A204.1 (cell line): ENCODE measurements around the gene CACNA1C.

ENCODE experiments used
- FAIRE-seq: peaks from 2 replicates; lab custom pipeline; 2012; peaks lifted over from hg19 to GRCh38; lab: Jason Lieb, UNC

Gene CACNA1C

GRCh38 chr12:2172491-2173214 is 119.9 kb downstream of the CACNA1C start:
- FAIRE-seq = no peak

- no peak for FAIRE-seq
Measured at GRCh38 chr12:2173971-2174370, 121.2 kb downstream of the CACNA1C start.

GRCh38 chr12:2177003-2177402 is 124.2 kb downstream of the CACNA1C start:
- no peak for FAIRE-seq

DNA sequence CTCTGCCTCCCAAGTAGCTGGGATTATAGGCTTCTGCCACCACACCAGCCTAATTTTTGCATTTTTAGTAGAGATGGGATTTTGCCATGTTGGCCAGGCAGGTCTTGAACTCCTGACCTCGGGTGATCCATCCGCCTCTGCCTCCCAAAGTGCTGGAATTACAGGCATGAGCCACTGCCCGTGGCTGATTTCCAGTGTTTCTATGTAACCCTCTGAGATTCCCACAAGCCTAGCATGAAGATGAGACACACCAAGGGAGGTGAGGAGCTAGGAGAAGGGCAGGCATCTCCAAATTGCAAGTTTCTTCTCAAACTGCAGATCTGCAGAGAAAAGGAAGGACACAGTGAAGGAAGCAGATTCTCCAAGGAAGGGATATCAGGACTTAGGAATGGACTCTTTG is 125.0 kb downstream of the CACNA1C start:
- FAIRE-seq = no peak

GRCh38 chr12:2179058-2179457 is 126.3 kb downstream of the CACNA1C start:
- no peak for FAIRE-seq

DNA sequence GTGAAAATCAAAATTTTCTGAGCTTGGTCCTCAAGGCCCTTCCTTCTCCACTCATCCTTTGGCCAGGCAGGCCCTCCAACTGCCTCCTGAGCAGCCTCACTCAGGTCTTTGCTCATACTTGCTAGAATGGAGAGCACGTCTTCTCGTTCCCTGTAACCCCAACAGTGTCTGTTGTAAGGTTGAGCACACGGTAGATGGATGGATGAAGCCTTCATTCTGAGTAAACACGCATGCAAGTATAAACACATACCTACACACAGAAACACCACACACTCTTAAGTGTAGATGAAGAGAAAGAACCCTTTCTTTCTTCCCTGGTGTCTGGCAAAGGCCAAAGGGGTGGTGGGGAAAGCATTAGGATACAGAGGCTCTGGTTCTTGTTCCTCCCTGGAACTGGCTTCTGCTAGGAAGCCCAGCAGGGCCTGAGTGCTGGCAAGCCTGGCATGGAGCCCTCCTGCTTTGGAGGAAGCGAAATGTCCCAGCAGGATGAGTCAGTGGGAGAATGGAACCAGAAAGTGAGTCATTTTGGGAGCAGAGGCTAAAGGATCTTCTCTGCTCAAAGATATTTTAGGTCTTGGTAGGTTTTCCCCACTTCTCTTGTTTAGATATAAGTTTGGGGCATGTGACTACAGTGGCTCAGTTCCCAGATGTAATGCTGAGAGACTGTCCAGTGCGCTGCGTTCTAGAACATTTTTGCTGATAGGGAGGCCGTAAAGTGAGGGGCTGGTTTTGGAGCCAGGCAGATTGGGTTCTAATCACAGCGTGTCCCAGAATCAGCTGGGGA is 127.4 kb downstream of the CACNA1C start:
- no peak for FAIRE-seq

DNA sequence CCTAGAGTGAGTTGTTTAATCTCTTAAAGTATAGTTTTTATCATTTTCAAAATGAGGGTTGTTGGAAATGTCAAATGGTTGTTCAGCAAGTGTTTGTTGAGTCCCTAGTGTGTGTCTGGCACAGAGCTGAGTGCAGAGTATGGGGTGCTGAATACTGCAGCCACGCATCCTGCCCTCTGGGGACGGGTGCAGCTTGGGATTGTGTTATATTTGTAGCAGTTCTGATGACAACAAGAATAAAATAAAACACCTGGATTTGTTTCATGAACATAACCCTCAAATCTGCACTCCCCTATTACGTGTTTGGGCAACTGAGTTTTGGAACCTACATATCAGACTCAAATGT is 127.9 kb downstream of the CACNA1C start:
- no peak for FAIRE-seq

DNA sequence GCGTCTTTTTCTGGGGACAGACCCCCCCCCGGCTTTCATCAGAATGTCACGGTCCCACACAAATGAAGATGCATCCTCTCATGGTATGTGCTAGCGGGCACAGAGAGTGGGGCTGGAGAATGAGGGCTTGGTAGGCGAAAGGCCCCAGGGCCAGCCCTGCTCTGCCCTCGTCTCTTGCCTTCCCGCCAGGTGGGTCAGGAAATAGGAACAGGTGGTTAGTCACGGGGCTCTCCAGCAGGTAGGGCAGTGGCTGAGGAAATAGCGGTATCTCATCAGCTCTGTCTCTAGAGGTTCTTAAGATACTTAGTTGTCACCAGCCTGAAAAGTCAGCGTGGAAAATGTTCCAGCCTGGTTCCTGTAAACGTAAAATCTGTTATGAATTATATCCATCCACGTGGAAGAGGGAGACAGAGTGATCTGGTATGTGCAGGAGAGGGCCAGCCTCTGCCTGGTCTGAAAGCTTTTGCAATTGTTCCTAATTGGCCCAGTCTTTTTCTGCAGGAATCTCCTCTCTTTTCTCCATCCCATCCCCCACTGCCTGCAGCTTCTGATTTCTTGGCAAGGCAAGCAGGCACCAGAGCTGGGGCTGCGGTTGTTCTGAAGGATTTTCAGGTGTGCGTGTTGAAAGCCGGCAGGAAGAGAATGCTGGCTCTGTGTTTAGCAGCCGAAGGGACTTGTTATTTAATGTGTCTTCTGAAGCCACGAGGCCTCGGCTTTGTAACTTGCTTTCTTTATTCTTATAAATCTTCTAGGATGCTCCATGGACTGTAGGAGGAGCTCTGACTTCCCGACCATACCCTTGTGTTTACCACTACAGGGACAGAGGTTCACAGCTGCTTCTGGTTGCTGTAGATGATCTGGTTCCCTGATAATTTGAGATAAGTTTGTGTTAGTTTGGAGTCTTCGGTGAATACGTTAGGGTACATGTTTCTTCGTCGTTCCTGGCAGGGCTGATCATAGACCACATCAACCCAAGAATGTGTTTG is 131.1 kb downstream of the CACNA1C start:
- FAIRE-seq = no peak

GRCh38 chr12:2185751-2186341 is 133.1 kb downstream of the CACNA1C start:
- no peak for FAIRE-seq

- no peak for FAIRE-seq
Measured at GRCh38 chr12:2187195-2187945, 134.6 kb downstream of the CACNA1C start.

GRCh38 chr12:2190085-2190484 is 137.3 kb downstream of the CACNA1C start:
- no peak for FAIRE-seq

DNA sequence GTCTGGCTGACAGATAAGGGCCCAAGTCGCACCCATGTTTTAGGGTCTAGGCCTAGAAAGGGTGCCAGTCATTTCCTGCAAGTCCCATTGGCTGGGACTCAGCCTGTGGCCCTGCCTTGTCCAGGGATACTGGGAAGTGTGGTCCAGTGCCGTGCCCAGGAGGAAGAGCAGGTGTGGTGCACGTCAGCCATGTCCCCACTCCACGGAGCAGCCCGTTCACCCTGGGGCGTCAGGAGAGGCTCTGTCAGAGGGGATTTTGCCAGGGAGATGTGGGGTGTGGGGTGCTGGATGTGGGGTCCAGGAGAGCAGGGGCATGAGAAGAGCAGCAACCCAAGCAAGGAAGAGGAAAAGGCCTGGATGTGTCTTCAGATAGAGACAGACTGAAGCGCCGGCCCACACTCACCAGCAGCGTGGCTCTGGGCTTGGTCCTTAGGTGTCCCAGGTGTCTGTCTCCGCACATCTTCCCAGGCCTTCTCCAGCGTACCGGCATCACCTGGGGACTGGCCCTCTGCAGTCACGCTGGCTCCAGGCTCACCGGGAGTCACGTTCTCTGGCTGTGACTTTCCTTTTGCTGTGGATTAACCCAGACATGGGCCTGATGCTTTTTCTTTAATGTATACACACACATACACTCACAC is 138.2 kb downstream of the CACNA1C start:
- FAIRE-seq = no peak

- FAIRE-seq = no peak
Measured at GRCh38 chr12:2191534-2192153, 138.9 kb downstream of the CACNA1C start.

GRCh38 chr12:2192231-2192630 is 139.4 kb downstream of the CACNA1C start:
- FAIRE-seq = no peak

DNA sequence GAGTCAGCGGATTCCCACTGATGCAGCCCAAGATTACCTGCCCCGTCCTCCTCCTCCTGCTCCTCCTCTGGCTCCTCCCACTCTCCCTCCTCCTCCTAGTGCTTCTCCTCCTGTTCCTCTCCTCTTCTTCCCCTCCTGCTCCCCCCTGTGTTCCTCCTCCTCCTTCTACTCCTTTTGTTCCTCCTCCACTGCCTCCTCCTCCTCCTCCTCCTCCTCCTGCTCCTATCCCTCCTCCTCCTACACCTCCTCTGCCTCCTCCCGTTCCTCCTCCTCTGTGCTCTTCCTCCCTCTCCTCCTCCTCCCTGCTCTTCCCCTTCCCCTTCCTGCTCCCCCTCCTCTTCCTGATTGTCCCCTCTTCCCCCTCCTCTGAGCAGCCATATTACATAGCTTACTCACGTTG is 141.3 kb downstream of the CACNA1C start:
- FAIRE-seq = no peak

DNA sequence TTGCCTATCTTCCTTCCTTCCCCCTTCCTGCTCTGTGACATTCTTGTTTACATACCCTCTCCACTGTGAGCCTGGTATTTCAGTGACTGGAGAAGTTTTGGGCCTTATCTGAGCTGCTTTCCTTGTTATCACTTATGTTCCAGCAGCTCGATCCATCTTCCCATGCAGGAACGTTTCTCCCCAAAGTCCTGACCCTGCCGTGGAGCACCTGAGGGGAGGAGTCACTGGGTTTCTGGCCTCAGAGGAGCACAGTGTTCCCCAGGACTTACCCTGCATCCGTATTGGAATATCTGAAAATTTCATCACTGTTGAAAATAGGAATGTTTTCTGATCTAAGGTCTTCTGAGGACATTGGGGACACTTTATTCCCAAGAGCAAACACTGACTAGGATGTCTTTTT is 141.8 kb downstream of the CACNA1C start:
- no peak for FAIRE-seq

GRCh38 chr12:2195085-2195484 is 142.3 kb downstream of the CACNA1C start:
- FAIRE-seq = no peak

- FAIRE-seq = no peak
Measured at GRCh38 chr12:2198005-2198501, 145.3 kb downstream of the CACNA1C start.

DNA sequence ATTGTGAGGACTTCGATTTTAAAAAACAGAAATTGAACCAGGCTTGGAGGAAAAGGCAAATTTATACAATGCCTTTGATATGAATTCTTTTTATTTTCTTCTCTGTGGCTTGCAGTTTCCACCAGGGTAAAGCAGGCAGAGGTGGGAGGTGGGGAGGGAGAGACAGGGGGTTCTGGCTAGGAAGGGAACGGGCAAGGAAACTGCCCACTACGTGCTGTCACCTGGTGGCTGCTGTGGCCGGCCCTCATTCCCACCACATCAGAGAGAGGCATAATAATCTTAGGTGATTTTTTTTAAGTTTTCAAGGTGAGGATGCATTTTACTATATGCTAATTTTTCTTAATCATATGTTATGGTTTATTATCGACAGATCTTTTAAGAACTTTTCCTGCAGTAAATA is 145.8 kb downstream of the CACNA1C start:
- no peak for FAIRE-seq

DNA sequence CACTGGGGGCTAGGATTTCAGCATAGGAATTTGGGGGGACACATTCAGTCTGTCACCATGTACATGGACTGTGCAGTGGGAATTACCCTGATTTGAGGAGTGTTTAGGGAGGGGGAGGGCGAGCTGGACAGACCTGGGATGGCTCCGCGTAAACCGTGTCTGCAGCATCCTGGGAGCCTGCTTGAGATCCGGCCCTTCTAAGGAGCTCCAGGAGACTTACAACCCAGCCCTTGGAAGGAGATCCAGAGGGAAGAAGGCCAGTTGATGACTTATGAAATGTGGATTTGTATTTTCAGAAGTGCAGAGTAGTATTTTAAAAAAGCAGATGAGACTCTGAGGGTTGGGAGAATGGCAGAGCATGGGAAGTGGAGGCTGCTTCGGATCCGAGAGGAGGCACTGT is 153.2 kb downstream of the CACNA1C start:
- FAIRE-seq = no peak
